ENCODE data around the gene TNPO3.
"Not testable (repeated sequence)": the region's sequence is repeated elsewhere in the genome, so short reads cannot be mapped to it uniquely, and the experiment has no call there.

Gene TNPO3

DNA sequence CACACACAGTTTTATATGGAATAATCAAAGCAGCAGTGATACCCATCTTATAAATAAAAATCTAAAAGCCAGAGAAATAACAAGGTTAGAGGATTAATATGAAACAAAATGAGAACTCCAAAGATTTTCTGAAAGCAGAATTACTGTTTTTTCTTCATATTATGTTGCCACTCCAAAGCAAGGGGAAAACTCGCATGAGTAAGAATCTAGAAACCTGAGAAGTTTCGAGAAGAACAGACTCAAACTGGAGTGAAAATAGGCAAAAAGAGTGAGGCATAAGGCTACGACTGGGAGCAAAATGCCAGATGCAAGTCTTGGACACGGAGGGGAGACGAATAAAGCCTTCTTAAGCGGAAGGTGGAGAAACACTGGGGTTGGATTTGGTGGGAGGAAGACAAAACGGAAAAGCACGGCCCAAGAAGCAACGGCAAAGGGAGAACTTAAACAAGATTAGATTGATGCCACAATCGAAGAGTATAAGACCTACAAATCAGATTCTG lies 923 bp downstream of the TNPO3 start:
- peak overlapping the region; percentile 100 for H3K4me3 ChIP-seq (ENCODE audit: low read depth, low read length)
- TF ChIP-seq, protein P1, sequence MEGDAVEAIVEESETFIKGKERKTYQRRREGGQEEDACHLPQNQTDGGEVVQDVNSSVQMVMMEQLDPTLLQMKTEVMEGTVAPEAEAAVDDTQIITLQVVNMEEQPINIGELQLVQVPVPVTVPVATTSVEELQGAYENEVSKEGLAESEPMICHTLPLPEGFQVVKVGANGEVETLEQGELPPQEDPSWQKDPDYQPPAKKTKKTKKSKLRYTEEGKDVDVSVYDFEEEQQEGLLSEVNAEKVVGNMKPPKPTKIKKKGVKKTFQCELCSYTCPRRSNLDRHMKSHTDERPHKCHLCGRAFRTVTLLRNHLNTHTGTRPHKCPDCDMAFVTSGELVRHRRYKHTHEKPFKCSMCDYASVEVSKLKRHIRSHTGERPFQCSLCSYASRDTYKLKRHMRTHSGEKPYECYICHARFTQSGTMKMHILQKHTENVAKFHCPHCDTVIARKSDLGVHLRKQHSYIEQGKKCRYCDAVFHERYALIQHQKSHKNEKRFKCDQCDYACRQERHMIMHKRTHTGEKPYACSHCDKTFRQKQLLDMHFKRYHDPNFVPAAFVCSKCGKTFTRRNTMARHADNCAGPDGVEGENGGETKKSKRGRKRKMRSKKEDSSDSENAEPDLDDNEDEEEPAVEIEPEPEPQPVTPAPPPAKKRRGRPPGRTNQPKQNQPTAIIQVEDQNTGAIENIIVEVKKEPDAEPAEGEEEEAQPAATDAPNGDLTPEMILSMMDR (IDR thresholded peaks at IDR 0.05; ENCODE audit: borderline replicate concordance, insufficient read depth, low read depth, low read length), result no peak

DNA sequence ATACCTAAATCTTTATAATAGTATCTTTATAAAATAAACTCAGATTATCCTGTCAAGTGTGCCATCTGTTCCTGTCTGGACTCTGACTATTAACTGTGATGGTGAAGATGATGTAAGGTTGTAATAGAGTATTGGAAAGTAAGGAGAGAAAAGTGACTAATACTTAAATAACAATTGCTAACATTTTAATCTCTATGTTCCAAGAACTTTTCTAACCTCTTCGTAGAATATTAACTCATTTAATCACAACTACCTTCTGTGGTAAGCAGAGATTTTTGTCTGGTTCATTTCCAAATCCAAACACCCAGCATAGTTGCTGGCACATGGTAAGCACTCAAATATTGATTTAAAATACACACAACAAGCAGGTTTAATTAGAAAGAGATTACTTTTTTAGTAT lies 2.5 kb downstream of the TNPO3 start:
- TF ChIP-seq, protein P1 (IDR thresholded peaks at IDR 0.05; ENCODE audit: borderline replicate concordance, insufficient read depth, low read depth, low read length), result no peak
- no peak overlapping the region for H3K4me3 ChIP-seq (ENCODE audit: low read depth, low read length)

DNA sequence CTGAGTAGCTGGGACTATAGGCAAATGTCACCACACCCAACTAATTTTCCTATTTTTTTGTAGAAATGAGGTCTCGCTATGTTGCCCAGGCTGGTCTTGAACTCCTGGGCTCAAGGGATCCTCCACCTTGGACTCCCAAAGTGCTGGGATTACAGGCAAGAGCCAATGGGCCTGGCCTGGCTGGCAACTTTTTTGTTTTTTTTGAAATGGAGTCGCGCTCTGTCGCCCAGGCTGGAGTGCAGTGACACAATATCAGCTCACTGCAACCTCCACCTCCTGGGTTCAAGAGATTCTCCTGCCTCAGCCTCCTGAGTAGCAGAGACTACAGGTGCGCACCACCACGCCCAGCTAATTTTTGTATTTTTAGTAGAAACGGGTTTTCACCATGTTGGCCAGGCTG lies 3.5 kb downstream of the TNPO3 start:
- not testable (repeated sequence) for H3K4me3 ChIP-seq (ENCODE audit: low read depth, low read length)

DNA sequence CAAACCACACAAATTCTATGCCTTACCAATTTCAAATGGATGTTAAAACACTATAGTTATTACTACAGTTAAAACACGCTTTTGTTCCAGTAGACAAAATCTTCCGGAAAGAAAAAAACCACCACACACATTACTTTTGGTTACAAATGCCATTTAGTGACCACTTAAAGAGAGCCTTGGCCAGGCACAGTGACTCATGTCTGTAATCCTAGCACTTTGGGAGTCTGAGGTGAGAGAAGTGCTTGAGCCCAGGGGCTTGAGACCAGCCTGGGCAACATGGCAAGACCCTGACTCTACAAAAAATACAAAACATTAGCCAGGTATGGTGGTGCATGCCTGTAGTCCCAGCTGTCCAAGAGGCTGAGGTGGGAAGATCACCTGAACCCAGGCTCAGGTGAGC lies 7.2 kb downstream of the TNPO3 start:
- no peak overlapping the region for H3K4me3 ChIP-seq (ENCODE audit: low read depth, low read length)
- TF ChIP-seq, protein P1 (IDR thresholded peaks at IDR 0.05; ENCODE audit: borderline replicate concordance, insufficient read depth, low read depth, low read length), result no peak

DNA sequence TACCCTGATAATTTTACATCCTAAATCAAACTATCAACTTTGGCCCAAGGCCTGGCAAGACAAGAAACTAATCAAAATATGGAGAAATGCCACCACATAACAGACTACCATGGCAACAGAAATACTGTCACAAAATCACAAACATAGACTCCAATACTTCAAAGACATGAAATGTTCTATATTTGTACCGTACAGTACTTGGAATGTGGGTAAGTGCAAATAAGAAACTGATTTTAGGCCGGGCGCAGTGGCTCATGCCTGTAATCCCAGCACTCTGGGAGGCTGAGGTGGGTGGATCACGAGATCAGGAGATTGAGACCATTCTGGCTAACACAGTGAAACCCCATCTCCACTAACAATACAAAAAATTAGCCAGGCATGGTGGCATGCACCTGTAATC lies 9.2 kb downstream of the TNPO3 start:
- TF ChIP-seq, protein P1 (IDR thresholded peaks at IDR 0.05; ENCODE audit: borderline replicate concordance, insufficient read depth, low read depth, low read length), result no peak
- no peak overlapping the region for H3K4me3 ChIP-seq (ENCODE audit: low read depth, low read length)

DNA sequence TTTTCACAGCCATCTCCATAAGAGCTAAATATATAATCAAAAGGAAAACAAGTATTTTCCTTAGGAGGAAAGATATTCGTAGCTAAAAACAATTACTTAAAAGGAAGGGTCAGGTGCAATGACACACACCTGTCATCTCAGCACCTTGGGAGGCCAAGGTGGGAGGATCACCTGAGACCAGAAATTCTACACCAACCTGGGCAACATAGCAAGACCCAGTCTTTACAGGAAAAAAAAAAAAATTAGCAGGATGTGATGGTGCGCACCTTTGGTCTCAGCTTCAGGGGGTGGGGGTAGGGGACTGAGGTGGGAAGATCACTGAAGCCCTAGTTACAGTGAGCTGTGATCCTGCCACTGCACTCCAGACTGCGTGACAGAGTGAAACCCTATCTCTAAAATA lies 11.9 kb downstream of the TNPO3 start:
- no peak overlapping the region for H3K4me3 ChIP-seq (ENCODE audit: low read depth, low read length)
- TF ChIP-seq, protein P1 (IDR thresholded peaks at IDR 0.05; ENCODE audit: borderline replicate concordance, insufficient read depth, low read depth, low read length), result no peak

DNA sequence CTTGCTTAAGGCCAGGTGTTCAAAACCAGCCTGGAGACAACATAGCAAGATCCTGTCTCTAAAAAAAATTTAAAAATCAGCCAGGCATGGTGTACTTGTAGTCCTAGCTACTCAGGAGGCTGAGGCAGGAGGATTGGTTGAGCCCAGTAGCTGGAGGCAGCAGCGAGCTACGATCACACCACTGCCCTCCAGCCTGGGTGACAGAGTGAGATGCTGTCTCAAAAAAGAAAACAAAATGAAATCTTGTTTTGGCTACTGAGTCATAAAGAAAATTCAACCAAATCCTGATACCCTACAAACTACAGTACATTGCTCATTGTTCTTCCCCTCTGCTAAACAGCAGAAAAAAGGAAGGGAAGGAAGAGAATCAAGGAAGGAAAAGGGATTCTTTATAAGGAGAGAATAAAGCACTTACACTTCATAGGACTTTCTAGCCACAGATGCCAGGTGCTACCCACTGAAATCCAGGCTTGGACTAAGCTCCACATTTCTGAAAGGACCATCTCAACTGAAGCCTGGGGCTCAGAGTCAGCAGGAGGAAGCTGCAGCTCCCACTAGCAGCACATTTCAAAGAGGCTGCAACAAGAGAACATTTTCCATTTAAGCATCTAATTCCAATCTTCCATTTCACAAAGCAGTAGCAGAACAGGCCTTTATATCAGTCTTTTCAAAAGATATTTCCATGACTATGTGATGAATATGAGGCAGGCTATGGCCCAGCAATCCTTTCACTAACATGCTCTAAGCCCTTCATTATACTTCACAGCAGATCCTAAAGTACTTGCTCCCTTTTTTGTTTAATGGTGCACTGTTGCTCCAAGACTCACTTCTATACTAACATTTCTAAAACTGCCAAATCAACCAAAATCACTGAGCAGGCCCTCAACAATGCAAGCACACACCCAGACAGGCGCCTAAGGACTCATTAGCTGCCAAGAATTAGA lies 13.5 kb downstream of the TNPO3 start:
- TF ChIP-seq, protein P1 (IDR thresholded peaks at IDR 0.05; ENCODE audit: borderline replicate concordance, insufficient read depth, low read depth, low read length), result no peak
- no peak overlapping the region for H3K4me3 ChIP-seq (ENCODE audit: low read depth, low read length)

DNA sequence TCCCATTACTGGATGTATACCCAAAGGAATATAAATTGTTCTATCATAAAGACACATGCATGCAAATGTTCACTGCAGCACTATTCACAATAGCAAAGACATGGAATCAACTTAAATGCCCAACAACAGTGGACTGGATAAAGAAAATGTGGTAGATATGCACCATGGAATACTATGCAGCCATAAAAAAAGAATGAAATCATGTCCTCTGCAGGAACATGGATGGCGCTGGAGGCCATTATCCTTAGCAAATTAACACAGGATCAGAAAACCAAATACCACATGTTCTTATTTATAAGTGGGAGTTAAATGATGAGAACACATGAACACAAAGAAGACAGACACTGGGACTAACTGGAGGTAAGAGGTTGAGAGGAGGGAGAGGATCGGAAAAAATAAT lies 16.4 kb downstream of the TNPO3 start:
- H3K4me3 ChIP-seq (ENCODE audit: low read depth, low read length), result not testable (repeated sequence)

All from GM12875 (cell line).